HG02571 (cell line): ENCODE results near the gene VWA5A.

Source experiments
- ATAC-seq: cut with Tn5 transposase; IDR thresholded peaks from one replicate; pipeline ENCODE4 v1.9.1; 2021; ENCODE audit warnings: mild to moderate bottlenecking, moderate library complexity; ENCODE audit not compliant: unreplicated experiment

The VWA5A gene

GRCh38 chr11:124114942-124115781 is at the start of gene VWA5A:
Gene VWA5A (plus strand): TSS chr11:124115450. CDS start chr11:124117512, 2,062 bp downstream.
- peak; percentile 99 for ATAC-seq

- no peak for ATAC-seq
Measured at GRCh38 chr11:124068601-124069110, 46.6 kb upstream of the VWA5A start.

GRCh38 chr11:124069429-124070401 is 45.5 kb upstream of the VWA5A start:
- ATAC-seq, result peak; percentile 66

DNA sequence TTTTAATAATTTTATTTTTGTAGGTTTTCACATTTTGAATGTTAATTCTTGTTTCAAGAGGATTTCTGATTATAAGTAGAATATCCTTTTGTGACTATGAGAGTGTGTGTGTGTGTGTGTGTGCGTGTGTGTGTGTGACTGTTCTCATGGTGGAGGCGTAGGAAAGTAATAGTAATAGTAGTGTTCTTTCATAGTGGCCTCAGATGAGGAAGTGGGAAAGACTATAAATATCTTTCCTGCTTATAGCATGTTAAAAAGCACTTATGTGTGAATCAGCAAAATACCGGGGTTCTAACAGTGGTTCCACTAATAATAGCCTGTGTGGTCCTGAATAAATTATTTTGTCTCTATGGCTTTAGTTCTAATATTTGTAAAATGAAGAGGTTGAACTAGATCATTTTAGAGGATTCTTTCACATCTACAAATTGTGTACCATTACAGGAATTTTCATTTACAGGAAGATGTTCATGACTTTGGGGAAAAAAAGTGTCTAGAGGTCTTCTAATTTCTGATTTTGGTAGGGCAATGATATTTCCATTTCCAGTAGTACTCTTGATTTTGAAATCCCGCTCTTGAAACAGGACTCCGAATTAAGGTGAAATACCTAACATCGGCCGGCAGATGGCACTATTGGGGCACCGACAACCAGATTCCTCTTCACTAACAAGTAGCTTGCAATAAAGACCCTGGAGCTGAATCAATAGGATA is 44.2 kb upstream of the VWA5A start:
- peak; percentile 80 for ATAC-seq

- no peak for ATAC-seq
Measured at GRCh38 chr11:124071623-124071948, 43.7 kb upstream of the VWA5A start.

GRCh38 chr11:124072147-124072546 is 43.1 kb upstream of the VWA5A start:
- no peak for ATAC-seq

DNA sequence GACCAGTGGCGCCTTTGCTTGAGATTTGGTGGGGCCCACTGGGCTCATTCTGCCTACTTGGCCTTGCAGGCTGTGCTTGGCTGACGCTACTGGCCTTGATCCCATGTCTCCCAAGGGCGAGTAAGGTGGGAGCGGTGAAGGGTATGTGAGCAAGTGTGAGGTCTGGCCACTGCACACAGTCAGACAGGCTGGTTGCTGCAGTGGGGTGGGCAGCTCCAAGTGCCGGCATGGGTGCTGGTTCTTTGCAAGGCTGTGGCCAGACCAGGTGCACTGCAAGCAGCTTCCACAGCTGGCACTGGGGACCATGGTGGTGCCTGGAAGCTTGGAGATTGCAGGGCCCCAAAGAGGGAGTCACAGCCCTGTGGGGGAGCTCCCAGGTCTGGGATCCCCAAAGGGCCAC is 40.7 kb upstream of the VWA5A start:
- no peak for ATAC-seq

DNA sequence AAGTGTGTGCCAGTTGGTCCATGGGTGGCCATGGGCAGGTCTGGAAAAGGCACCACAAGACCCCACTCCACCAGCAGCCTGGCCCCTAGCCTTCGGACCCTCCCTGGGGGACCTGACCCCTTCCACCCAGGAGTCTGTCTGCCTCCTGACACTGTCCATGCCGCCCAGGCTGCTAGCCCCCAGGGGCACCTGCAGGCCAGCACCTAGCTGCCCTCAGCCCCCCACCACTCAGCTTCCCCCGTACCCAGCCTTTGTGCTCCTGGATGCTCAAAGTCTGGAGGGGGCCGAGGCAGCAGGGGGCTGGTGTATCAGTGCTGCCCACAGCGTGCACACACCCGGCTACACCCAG is 39.8 kb upstream of the VWA5A start:
- no peak for ATAC-seq

GRCh38 chr11:124075841-124076651 is 39.2 kb upstream of the VWA5A start:
- ATAC-seq, result peak; percentile 67

DNA sequence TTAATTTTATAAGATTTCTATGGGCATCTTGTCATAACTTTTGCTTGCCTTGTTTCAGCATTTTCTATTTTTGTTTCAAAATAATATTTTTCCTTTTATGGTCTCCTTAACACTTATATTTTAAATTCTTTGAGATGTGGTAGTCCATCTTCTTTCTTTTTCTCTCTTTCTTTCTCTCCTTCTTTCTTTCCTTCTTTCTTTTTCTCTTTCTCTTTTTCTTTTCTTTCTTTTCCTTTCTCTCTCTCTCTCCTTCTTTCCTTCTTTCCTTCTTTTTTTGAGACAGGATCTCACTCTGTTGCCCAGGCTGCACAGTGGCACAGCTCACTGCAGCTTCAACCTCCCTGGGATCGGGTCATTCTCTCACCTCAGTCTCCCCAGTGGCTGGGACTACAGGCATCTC is 38.0 kb upstream of the VWA5A start:
- no peak for ATAC-seq

DNA sequence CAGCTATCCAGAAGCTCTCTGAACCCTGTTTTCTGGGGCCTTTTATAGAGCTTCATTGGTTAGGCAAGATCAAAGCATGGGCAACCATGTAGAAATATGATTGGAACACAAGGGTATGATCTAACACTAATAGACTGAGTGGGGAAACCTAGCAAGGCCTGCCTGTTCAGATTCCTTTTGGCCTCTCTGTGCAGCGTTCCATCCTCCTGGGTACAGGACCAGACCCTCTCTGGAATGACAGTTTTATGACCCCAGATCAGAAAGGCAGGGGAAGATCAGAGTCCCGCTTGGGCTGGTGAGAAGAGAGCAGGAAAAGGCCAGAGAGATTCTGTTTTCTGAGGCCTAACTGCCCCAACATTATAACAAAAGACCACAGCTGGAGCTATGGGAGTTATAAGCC is 36.7 kb upstream of the VWA5A start:
- ATAC-seq, result no peak

DNA sequence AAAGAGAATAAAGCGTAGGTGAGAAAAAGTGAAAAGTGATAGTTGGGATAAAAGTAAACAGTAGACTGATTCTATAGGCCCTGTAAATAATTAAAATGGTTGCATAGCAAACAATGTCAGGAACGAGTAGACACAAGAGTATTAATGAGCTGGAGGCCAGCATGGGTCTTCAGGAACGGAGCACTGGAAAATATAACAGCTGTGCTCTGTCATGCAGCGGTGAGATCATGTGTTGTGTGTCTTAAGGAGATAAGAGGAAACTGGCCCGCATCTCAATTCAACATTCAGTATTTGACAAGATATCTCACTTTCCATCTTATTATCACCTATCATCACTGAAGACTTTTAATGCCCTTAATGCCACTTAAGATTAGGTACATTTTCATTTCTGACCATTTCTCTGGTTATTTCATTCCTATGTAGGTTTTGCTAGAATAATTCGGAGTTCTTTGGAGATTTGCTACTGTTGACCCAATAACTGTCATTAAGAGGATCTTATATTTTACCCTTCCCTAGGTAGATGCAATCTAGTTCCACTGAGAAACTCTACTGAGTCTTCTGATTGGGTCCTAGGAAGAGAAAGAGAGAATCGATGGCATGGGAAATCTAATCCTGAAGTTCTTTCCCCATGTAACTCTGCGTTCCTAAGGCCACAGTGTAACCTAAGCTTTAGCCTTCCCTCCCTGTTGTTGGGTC is 35.5 kb upstream of the VWA5A start:
- ATAC-seq, result no peak

GRCh38 chr11:124080327-124081001 is 34.8 kb upstream of the VWA5A start:
- no peak for ATAC-seq

DNA sequence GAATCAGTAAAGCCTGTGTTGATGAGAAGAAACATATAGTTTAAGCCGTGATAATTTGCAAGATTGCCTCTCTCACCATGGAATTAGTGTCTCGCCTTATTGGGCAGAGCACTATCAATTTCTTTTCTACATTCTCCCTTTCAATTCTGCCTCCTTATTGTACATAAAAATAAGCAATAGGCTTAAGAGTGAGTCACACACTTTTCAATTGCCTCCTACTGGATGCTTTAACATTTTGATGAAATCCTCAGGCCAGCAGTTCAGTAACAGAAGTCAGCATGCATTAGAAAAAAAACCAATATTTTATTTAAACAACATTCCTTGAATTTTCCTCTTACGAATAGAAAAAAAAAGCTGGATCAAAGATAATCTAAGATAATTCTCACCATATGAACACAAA is 33.8 kb upstream of the VWA5A start:
- no peak for ATAC-seq

DNA sequence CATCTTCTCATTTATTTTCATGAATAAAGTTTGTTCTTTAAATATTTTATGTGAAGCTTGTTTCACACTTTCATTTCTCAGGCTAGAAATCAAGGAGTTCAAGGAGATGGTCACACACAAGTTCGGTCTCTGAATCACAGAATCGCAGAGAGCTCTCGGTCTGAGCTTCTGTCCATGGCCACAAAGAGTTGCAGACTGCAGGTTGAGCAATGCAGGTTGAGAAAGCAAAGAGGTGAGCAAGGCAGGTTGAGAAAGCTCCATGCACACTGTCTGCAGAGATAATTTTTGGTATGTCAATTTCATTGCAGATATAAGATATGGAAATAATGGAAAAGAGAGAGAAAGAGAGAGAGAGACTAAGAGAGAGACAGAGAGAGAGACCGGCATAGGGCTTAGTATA is 32.9 kb upstream of the VWA5A start:
- no peak for ATAC-seq

GRCh38 chr11:124085583-124085982 is 29.7 kb upstream of the VWA5A start:
- ATAC-seq, result no peak

DNA sequence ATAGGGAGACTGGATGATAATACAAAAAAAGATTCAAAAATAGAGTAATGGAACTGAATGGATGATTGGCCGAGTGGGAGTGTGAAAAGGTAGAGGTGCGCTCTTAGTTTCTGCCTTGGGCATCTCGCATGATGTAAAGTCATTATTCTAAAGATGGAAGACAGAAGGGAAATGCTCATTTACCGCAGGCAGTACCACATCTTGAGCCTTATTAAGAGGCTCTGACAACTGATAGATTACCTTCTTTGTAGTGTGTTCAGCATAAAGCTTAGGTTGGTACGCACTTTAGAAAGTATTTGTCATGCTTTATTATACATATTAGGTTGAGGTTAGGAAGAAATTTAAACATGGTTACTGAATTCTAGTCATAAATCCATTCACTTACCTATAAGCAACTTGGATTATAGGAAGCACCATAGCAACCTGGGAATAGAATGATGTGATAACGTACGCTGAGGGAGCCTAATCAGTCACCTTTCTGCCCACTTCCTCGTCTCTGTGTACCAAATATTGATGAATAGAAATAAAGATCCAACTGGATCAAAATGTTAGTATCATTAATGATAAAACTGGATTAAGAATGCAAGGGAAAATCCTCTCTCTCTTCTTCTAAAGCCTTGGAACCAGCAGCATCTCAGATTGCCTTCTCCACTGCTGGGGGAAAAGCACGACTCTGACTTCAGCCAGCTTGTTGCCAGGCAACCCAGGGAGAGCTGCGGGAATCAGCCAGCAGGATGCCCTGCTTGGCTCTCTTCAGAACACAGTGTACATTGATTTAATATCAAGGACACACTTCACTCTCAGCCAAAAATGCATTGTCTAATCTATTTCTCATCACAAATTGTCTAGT is 29.0 kb upstream of the VWA5A start:
- no peak for ATAC-seq

DNA sequence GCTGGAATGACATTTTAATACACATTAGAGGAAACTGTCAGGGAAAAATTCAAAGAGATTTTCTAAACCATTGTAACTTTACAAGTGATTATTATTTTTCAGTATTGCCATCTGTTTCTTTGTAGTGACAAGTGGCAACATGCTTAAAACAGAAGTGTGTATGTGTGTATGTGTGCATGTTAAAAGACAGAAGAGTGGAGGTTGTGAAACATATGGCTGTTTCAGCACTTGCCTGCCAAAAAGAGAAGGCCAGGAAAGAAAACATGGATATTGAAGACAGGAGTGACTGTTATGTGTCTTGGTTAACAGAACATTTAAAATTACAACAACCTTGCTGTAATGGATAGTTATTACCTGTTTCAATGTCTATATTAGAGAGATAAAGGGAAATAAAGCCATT is 24.3 kb upstream of the VWA5A start:
- no peak for ATAC-seq
